HTERT RPE-1 (cell line): ENCODE data around the gene PDIK1L.

Experiments used
- in situ Hi-C: fragments of 300-500 bp; cut with MboI; formaldehyde crosslinking; loops from 4 replicates; pipeline ENCODE4 v1.14.3; 2020; ENCODE audit warnings: low sequenced_read_pairs

PDIK1L gene

GRCh38 chr1:26111530-26112406 is at the start of gene PDIK1L:
Gene PDIK1L, plus strand, starts transcription at chr1:26111824. Its CDS starts 2,485 bp downstream, at chr1:26114309.
- in situ Hi-C loops: no loop called here

DNA sequence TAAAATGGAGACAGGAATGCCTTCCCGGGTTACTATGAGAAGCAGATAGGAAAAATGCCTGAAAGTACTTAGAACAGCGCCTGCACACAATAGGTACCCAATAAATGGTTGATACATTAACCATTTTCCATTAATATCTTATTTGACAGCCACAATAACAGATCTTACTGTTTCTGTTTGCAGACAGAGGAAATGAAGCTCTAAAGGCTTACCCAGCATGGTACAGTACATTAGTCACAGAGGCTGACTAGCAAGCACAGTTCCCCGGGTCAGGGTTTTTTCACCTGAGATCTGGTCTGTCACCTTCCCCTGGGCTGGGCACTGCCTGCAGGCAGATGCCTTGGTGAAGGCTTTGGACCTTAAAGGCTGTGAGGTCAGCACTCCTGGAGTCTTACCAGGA is 47.1 kb upstream of the PDIK1L start:
- in situ Hi-C loops: no loop called here

- in situ Hi-C loops: no loop called here
Measured at GRCh38 chr1:26066160-26066559, 45.5 kb upstream of the PDIK1L start.

DNA sequence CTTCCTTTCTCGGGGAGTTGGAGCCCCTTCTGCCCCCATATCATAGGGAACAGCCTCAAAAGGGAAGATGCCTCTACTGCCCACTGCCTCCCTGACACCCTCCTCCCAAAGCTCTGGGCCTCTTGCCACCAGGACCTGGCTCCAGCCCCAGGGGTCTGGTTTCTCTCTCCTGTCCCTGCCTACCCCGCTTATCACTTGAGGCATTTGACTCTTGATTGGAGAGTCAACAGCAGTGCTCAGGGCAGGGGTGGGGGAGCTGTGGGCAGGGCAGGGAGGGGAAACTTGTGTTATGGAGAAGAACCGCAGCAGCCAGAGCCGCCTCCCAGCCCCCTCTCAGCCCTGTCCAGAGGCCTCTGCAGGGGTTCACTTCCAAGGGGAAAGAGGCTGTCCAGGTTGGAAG is 44.8 kb upstream of the PDIK1L start:
- in situ Hi-C loops: no loop called here

DNA sequence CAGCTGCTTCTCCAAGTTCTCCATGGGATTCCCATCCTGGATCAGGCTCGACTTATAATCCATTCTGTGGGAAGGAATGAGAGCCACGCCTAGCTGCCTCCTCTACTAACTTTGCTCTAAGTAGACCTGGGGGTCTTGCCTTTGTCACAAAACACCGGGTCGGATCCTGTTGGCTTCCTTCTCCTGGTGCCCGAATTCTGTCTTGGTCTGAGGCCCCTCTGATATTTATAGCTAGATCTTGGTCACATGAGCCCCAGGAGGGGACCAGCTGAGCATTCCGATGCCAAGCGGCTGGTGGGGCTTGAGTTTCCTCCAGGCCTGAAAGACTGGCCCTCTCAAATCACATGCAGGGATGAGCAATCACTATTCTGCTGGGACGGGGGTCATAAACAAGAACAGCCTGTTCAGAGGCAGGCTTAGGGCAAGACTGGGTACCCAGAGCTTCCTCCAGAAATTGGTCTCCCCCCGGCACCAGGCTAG is 44.2 kb upstream of the PDIK1L start, which contains the start of gene TRIM63:
TSS of gene TRIM63 (minus strand) at position 199 of the 480 bp plus-strand sequence. CDS start at position 63, 136 bp downstream.
- in situ Hi-C loops: no loop called here

DNA sequence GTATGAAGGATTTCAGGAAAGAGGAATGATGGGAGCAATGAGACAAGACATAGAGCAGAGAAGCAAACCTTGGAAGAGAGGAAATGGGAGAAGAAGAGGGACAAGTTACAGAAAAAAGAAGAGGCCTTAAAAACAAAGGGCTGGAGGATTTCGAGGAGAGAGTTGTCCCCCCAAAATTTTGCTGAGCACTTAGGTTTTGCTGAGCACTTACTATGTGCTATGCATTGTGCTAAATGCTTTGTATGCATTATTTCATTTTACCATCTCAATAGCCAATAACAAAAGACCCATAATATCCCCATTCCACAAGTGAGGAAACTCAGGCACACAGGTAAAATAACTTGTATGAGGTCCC is 41.7 kb upstream of the PDIK1L start:
- in situ Hi-C loops: no loop called here

DNA sequence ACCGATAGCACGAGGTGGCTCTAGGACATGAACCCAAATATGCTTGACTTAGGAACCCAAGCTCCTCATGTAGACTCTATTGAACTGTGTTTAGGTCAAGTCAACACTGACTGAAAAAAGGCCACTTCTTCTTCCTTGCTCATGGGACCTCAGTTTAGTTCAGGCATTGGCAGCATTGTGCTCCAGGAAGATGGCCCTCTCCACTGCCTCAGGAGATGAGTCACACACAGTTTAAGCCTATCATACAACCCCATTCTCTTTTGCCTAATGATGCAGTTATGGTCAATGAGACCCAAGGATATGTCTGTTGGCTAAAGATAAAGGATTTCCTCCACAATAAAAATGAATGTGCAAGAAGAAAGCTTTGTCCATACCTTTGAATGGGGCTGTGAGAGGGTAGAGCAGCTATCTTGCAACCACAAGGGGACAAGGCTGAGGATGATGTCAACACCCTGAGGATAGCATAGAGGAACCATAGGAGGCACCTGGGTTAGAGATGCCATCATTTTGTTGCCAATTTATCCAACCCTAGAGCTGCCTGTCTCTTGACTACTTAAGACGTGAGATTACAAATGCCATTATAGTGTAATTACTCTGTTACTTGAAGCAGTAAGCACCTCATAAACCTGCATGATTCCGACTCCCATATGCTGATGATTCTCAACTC is 41.2 kb upstream of the PDIK1L start:
- in situ Hi-C loops: no loop called here

GRCh38 chr1:26070963-26071342 is 40.7 kb upstream of the PDIK1L start:
- in situ Hi-C loops: no loop called here

DNA sequence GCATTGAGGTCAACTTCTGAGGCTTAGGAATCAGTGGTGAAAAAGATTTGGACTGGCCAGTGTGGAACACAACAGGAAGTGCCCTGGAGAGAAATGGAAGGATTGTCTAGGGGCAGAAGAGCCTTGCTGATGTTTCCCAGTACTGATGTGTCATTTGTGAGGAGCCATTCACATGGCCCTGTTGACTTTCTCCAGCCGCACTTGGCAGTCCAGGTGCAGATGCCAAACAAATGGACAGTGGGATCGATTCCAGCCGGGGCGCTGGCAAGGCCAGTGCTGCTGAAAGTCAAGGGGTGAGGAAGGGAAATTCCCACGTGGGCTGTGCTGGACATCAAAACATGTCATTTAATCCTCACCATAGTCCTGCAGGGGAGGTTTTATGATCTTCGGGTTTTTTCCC is 39.3 kb upstream of the PDIK1L start:
- in situ Hi-C loops: no loop called here

GRCh38 chr1:26075421-26076144 is 36.0 kb upstream of the PDIK1L start:
- in situ Hi-C loops: no loop called here

GRCh38 chr1:26077524-26077923 is 34.1 kb upstream of the PDIK1L start:
- in situ Hi-C loops: no loop called here

GRCh38 chr1:26078286-26079177 is 33.1 kb upstream of the PDIK1L start:
- in situ Hi-C loops: no loop called here

- in situ Hi-C loops: no loop called here
Measured at GRCh38 chr1:26079178-26079563, 32.5 kb upstream of the PDIK1L start.

GRCh38 chr1:26079960-26080814 is 31.4 kb upstream of the PDIK1L start:
- in situ Hi-C loops: no loop called here

- in situ Hi-C loops: no loop called here
Measured at GRCh38 chr1:26081267-26082019, 30.2 kb upstream of the PDIK1L start.

- in situ Hi-C loops: no loop called here
Measured at GRCh38 chr1:26082020-26082350, 29.6 kb upstream of the PDIK1L start.

DNA sequence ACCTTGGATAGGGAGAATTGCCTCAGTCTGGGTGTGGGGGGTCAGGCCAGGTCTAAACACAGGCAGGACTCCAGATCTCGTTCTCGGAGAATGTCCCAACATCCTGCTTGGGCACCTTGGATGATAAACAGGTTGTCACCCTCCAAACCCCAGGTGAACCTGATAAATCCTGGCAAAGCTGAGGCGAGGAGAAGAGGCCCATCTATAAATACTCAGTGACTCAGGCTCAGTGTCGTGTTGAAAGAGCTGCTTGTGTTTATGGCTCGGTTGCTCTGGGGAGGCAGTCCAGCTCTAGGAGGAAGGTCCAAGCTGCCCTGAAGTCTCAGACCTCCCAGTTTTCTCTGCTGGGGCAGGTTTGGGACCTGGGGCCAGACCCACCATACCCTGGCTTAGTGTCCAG is 28.4 kb upstream of the PDIK1L start:
- in situ Hi-C loops: no loop called here

- in situ Hi-C loops: no loop called here
Measured at GRCh38 chr1:26084091-26084561, 27.5 kb upstream of the PDIK1L start.

- in situ Hi-C loops: no loop called here
Measured at GRCh38 chr1:26084844-26085243, 26.8 kb upstream of the PDIK1L start.
